Vagina (tissue), 2 donors: ENCODE results near the gene PTOV1. TPM values are rescaled to one million over a fixed set of nuclear protein-coding genes. Genes with fewer than 3 reads are reported as not detected.

Experiments used
- DNase-seq, 2 donors: peaks; one replicate each; pipeline ENCODE4 v3.0.0-alpha.2; 2017; ENCODE audit errors: extremely low spot score in 2 of 2
- H3K27ac ChIP-seq: fragments of 200-600 bp; sonication (generic); one replicate; pipeline ENCODE4 v1.5.1; 2019
- H3K27me3 ChIP-seq: fragments of 200-600 bp; sonication (generic); one replicate; pipeline ENCODE4 v1.5.1; 2019
- H3K36me3 ChIP-seq, 2 donors: fragments of 200-600 bp; sonication (generic); one replicate each; pipeline ENCODE4 v1.5.1; 2017 to 2019
- H3K4me1 ChIP-seq: fragments of 200-600 bp; sonication (generic); one replicate; pipeline ENCODE4 v1.5.1; 2019
- H3K4me3 ChIP-seq, 2 donors: fragments of 200-600 bp; sonication (generic); 1 replicate in 1 of 2; 2 replicates in 1 of 2; pipeline ENCODE4 v1.5.1; 2016 to 2019
- H3K9me3 ChIP-seq: fragments of 200-600 bp; sonication (generic); one replicate; pipeline ENCODE4 v1.5.1; 2019
- POLR2A ChIP-seq, 2 donors: fragments of 450-650 bp; IDR thresholded peaks; one replicate each; pipeline ENCODE4 v1.6.1; 2017; ENCODE audit warnings: antibody characterized with exemption in 2 of 2, mild to moderate bottlenecking in 2 of 2, moderate library complexity in 2 of 2
- POLR2AphosphoS5 ChIP-seq, 2 donors: sonication (generic); formaldehyde crosslinking; IDR thresholded peaks; one replicate each; pipeline ENCODE4 v1.9.0; 2017; ENCODE audit warnings: antibody characterized with exemption in 2 of 2, mild to moderate bottlenecking in 2 of 2, low read depth in 1 of 2; ENCODE audit not compliant: insufficient read depth in 1 of 2
- intact Hi-C: fragments of 100-400 bp; cut with DNase I; formaldehyde crosslinking; loops from one replicate; pipeline ENCODE4 v1.15.1; 2023
- total RNA-seq: library from RNA; depleted of rRNA; stranded (reverse); fragments of >200 nt; gene quantifications from one replicate; pipeline ENCODE4 v1.2.3, GENCODE V29; 2016
- TF ChIP-seq, protein P1 (sequence below), 3 experiments: fragments of 450-650 bp in 2 of 3; fragments of 200-600 bp in 1 of 3; sonication (generic) in 1 of 3; IDR thresholded peaks; one replicate each; pipeline ENCODE4 v1.5.1; 2017 to 2019; ENCODE audit warnings: antibody characterized with exemption in 3 of 3, mild to moderate bottlenecking in 2 of 3, moderate library complexity in 2 of 3

The PTOV1 gene
- total RNA-seq, 1 donor from 2014 or later: 109 TPM

DNA sequence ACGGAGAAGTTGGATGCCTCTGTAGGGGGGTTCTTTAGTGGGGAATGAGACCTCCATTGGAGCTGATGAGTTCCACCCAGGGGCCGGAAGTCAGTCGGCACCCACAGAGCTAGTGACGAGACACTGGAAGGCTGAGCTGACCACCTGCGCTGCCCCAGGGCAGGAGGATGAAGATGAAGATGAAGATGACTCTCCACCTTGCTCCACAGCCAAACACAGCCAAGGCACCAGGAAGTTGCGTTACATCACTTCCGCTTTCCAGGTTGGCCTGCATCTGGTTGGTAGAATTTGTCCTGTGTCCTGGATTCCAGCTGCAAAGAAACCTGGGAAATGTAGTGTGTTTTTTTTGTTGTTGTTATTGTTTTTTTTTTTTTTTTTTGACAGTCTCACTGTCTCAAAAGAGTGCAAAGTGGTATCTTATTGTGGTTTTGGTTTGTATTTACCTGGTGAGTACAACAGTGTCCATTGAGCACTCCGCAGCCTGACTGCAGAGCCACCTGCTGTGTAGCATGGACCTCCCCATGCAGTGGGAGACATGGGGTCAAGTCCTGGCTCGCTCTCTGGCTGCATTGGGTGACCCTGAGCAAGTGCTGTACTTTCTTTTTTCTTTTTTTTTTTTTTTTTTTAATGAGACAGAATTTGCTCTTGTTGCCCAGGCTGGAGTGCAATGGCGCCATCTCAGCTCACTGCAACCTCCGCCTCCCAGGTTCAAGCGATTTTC is 28.4 kb downstream of the PTOV1 start:
- Histone ChIP-seq H3K4me3 (no peak overlapping the region), H3K9me3 (no peaks in the 10 kb centered on the region), H3K4me1 (peaks cover 30% of the 10 kb centered on the region), H3K36me3 (peaks cover 2 to 54% of the 10 kb centered on the region in 2 donors), H3K27ac (no peak overlapping the region), H3K27me3 (no peaks in the 10 kb centered on the region)
- intact Hi-C loops: loop anchor here (5.0 kb wide), 1 partner anchor 112 kb away; the partner anchor contains the start of gene AP2A1
- no peak for TF ChIP-seq POLR2A (IDR thresholded peaks at IDR 0.05)
- no peak for TF ChIP-seq POLR2AphosphoS5 (IDR thresholded peaks at IDR 0.05; ENCODE audit: insufficient read depth in 1 of 2, low read depth in 1 of 2)
- TF ChIP-seq, protein P1, sequence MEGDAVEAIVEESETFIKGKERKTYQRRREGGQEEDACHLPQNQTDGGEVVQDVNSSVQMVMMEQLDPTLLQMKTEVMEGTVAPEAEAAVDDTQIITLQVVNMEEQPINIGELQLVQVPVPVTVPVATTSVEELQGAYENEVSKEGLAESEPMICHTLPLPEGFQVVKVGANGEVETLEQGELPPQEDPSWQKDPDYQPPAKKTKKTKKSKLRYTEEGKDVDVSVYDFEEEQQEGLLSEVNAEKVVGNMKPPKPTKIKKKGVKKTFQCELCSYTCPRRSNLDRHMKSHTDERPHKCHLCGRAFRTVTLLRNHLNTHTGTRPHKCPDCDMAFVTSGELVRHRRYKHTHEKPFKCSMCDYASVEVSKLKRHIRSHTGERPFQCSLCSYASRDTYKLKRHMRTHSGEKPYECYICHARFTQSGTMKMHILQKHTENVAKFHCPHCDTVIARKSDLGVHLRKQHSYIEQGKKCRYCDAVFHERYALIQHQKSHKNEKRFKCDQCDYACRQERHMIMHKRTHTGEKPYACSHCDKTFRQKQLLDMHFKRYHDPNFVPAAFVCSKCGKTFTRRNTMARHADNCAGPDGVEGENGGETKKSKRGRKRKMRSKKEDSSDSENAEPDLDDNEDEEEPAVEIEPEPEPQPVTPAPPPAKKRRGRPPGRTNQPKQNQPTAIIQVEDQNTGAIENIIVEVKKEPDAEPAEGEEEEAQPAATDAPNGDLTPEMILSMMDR (IDR thresholded peaks at IDR 0.05): no peak
- no peak for DNase-seq

DNA sequence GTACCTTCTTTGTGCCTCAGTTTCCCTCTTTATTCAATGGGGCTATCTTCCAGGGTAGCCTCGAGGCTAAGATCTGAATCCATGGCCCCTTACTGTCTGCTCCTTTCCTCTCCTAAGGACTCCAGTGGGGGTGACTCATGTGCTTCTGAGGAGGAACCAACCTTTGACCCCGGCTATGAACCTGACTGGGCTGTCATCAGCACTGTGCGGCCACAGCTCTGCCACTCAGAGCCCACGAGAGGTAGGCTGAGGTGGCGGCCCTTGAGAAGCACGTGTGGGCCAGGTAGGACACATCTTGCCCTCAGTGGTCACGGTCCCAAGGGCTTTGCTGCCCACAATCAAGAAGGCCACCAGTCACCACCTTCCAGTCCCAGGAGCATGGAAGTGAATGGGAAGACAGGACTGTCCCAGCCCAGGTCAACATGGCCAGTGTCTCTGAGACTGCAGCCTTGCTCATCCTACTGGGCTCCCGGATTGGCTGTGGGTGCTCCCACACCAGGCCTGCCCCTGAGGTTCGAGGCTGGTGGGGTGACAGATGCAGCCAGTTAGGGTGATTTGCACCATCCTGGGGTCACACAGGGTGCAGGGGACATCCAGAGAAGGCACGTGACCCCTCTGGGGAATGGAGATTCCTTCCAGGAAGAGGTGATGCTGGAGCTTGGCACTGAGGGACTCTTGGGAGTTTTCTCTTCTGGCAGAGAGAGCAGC is 29.4 kb downstream of the PTOV1 start:
- Histone ChIP-seq H3K4me1 (peaks cover 20% of the 10 kb centered on the region), H3K27ac (no peak overlapping the region), H3K4me3 (no peak overlapping the region), H3K9me3 (no peaks in the 10 kb centered on the region), H3K36me3 (peaks cover 4 to 57% of the 10 kb centered on the region in 2 donors), H3K27me3 (no peaks in the 10 kb centered on the region)
- no peak for DNase-seq
- TF ChIP-seq, protein P1 (IDR thresholded peaks at IDR 0.05): no peak
- TF ChIP-seq POLR2AphosphoS5 (IDR thresholded peaks at IDR 0.05; ENCODE audit: insufficient read depth in 1 of 2, low read depth in 1 of 2) (no peak), POLR2A (IDR thresholded peaks at IDR 0.05) (no peak)
- intact Hi-C loops: no loop called here

DNA sequence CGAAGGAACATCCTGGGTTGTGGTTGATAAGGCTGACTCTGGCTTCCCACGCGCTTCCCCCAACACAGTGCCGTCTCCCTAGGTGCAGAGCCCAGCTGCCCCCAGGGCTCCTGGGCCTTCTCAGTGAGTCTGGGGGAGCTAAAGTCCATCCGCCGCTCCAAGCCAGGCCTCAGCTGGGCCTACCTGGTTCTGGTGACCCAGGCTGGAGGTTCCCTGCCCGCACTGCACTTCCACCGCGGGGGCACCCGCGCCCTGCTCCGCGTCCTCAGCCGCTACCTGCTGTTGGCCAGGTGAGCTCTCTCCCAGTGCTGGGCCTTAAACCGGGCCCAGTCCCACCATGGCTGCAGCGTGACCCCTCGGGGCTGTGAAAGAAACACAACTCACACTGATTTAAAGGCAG is 30.2 kb downstream of the PTOV1 start:
- no peaks in the 10 kb centered on the region for H3K9me3 ChIP-seq
- no peak for TF ChIP-seq POLR2AphosphoS5 (IDR thresholded peaks at IDR 0.05; ENCODE audit: insufficient read depth in 1 of 2, low read depth in 1 of 2)
- TF ChIP-seq, protein P1 (IDR thresholded peaks at IDR 0.05): no peak
- no peak for TF ChIP-seq POLR2A (IDR thresholded peaks at IDR 0.05)
- peaks cover 13% of the 10 kb centered on the region for H3K4me1 ChIP-seq
- H3K36me3 ChIP-seq: peaks cover 4 to 57% of the 10 kb centered on the region in 2 donors
- H3K4me3 ChIP-seq: no peak overlapping the region
- intact Hi-C loops: no loop called here
- no peak overlapping the region for H3K27ac ChIP-seq
- H3K27me3 ChIP-seq: no peaks in the 10 kb centered on the region
- DNase-seq: no peak

DNA sequence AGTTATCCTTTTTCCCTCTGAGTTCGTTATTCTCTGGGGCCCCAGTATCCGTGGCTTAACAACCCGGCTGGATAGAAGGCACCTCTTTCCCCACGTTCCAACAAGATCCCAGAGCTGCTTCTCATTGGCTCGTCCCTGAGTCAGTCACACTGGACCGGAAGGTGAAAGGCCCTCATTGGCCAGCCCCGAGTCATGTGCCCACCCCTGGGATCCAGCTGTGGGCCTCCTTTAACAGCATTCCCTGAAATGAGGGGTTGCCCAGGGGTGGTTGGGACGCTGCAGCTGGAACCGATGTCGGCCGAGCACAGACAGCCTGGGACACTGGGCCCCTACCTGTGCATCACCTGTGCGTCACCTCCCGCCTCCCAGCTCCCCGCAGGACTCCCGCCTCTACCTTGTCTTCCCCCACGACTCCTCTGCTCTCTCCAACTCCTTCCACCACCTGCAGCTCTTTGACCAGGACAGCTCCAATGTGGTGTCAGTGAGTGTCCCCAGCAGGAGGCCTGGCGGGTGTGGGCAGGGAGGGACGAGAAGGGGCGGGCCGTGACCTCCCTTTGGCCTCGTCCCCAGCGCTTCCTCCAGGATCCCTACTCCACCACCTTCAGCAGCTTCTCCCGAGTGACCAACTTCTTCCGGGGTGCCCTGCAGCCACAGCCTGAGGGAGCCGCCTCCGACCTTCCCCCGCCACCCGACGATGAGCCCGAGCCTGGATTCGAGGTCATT is 30.9 kb downstream of the PTOV1 start:
- no peak for DNase-seq
- TF ChIP-seq, protein P1 (IDR thresholded peaks at IDR 0.05): no peak
- Histone ChIP-seq H3K4me3 (no peak overlapping the region), H3K4me1 (peaks cover 13% of the 10 kb centered on the region), H3K9me3 (no peaks in the 10 kb centered on the region), H3K36me3 (peaks cover 4 to 57% of the 10 kb centered on the region in 2 donors), H3K27ac (no peak overlapping the region), H3K27me3 (no peaks in the 10 kb centered on the region)
- intact Hi-C loops: no loop called here
